ENCODE measurements around the gene CNTNAP5.

CNTNAP5 gene

GRCh38 chr2:124625561-124625960, 600.5 kb downstream of the CNTNAP5 start:
- no peak for DNase-seq (ENCODE audit: low spot score)
- Histone ChIP-seq H3K27ac (no peak overlapping the region), H3K4me3 (no peak overlapping the region)
- TF ChIP-seq CTCF (IDR thresholded peaks at IDR 0.05) = no peak

GRCh38 chr2:124626993-124627392, 601.9 kb downstream of the CNTNAP5 start:
- H3K27ac ChIP-seq = no peak overlapping the region
- no peak for DNase-seq (ENCODE audit: low spot score)
- H3K4me3 ChIP-seq = no peak overlapping the region
- TF ChIP-seq CTCF (IDR thresholded peaks at IDR 0.05) = no peak

- Histone ChIP-seq H3K4me3 (no peak overlapping the region), H3K27ac (no peak overlapping the region)
- no peak for TF ChIP-seq CTCF (IDR thresholded peaks at IDR 0.05)
- DNase-seq (ENCODE audit: low spot score) = no peak
Observed at GRCh38 chr2:124633812-124634211, 608.7 kb downstream of the CNTNAP5 start.

- Histone ChIP-seq H3K4me3 (no peak overlapping the region), H3K27ac (no peak overlapping the region)
- no peak for TF ChIP-seq CTCF (IDR thresholded peaks at IDR 0.05)
- DNase-seq (ENCODE audit: low spot score) = no peak
Observed at GRCh38 chr2:124639524-124639923, 614.4 kb downstream of the CNTNAP5 start.

- no peak for TF ChIP-seq CTCF (IDR thresholded peaks at IDR 0.05)
- no peak overlapping the region for H3K27ac ChIP-seq
- H3K4me3 ChIP-seq = no peak overlapping the region
- no peak for DNase-seq (ENCODE audit: low spot score)
Observed at GRCh38 chr2:124640221-124640750, 615.2 kb downstream of the CNTNAP5 start.

- TF ChIP-seq CTCF (IDR thresholded peaks at IDR 0.05) = no peak
- no peak overlapping the region for H3K4me3 ChIP-seq
- no peak overlapping the region for H3K27ac ChIP-seq
- no peak for DNase-seq (ENCODE audit: low spot score)
Observed at GRCh38 chr2:124646166-124646815, 621.2 kb downstream of the CNTNAP5 start.

GRCh38 chr2:124647245-124647644, 622.2 kb downstream of the CNTNAP5 start:
- TF ChIP-seq CTCF (IDR thresholded peaks at IDR 0.05) = no peak
- Histone ChIP-seq H3K27ac (no peak overlapping the region), H3K4me3 (no peak overlapping the region)
- no peak for DNase-seq (ENCODE audit: low spot score)

All from coronary artery (tissue), 2 donors.